ENCODE measurements around the gene APMAP.

DNA sequence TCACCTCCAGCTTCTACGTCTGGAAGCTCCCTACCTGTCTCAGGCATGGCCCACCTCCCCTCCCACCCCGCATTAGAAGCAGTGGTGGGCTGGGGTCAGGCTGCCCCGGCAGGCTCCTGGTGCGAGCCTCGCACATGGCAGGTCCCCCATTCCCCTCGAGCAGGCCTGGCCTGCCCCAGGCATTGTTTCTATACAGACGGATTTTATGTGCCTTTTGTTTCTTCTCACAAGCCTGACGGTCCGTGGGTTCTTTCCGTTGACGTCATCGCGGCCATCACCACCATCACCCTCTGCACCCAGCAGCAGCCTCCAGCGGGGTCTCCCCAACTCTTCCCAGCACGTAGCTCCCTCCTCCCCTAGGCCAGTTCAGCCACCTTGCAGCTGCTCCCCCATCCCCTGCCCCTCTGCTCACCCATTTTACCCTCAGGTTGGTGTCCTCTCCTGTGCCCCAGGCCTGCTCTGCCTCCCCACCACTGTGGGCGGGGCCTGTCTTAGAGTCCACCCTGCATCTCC, 38.9 kb downstream of the APMAP start:
- no peak for TF ChIP-seq POLR2A (IDR thresholded peaks at IDR 0.05)
- TF ChIP-seq, protein P1, sequence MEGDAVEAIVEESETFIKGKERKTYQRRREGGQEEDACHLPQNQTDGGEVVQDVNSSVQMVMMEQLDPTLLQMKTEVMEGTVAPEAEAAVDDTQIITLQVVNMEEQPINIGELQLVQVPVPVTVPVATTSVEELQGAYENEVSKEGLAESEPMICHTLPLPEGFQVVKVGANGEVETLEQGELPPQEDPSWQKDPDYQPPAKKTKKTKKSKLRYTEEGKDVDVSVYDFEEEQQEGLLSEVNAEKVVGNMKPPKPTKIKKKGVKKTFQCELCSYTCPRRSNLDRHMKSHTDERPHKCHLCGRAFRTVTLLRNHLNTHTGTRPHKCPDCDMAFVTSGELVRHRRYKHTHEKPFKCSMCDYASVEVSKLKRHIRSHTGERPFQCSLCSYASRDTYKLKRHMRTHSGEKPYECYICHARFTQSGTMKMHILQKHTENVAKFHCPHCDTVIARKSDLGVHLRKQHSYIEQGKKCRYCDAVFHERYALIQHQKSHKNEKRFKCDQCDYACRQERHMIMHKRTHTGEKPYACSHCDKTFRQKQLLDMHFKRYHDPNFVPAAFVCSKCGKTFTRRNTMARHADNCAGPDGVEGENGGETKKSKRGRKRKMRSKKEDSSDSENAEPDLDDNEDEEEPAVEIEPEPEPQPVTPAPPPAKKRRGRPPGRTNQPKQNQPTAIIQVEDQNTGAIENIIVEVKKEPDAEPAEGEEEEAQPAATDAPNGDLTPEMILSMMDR (IDR thresholded peaks at IDR 0.05), result no peak

Measured in ovary (tissue), 3 donors.